Anterior cingulate cortex (tissue), 58 donors: Measurements from ENCODE around the gene CPNE9.
A peak's percentile ranks its signal among the peaks of the same experiment; 100 is the strongest.
"Not testable (repeated sequence)": the region's sequence is repeated elsewhere in the genome, so short reads cannot be mapped to it uniquely, and the experiment has no call there.

Experiments used
- DNase-seq, 58 donors: peaks; one replicate each; lab custom pipeline; 2025; lab: John Stamatoyannopoulos, UW

Gene CPNE9

DNA sequence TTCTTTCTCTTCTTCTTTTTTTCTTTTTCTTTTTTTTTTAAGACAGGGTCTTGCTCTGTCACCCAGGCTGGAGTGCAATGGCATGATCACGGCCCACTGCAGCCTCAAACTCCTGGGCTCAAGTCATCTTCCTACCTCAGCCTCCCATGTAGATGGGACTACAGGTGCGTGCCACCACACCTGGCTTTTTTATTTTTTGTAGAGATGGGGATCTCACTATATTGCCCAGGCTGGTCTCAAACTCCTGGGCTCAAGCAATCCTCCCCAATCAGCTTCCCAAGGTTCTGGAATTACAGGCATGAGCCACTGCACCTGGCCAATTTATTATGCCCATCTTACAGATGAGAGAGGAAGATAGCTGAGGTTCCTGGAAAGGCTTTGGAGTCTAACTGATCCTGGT, 67.4 kb downstream of the CPNE9 start:
- not testable (repeated sequence) for DNase-seq

- peak in 5 of 58 donors; percentile 10 to 47 (median 31) for DNase-seq
Observed at GRCh38 chr3:9776896-9777693, 73.5 kb downstream of the CPNE9 start.

DNA sequence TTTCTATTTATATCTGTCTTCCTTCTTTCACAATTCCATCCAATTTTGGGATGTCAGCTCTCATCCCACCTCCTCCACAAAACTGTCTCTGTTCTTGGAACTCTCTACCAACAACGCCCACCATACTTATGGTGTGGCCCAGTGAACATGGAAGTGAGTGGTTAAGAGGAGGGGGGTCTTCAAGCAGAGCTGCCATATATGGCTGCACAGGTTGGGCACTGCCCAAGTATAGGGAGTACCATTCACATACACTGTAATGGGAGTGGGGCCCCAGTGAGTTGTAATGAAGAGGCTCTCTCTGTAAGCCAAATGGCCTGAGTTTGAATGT, 74.0 kb downstream of the CPNE9 start:
- peak in 6 of 58 donors; percentile 22 to 54 (median 31) for DNase-seq

GRCh38 chr3:9778143-9779074, 74.8 kb downstream of the CPNE9 start:
- DNase-seq, result peak in 21 of 58 donors; percentile 6 to 74 (median 46)

GRCh38 chr3:9779075-9779593, 75.5 kb downstream of the CPNE9 start:
- no peak for DNase-seq
